Endodermal cell (in vitro differentiated cells): Measurements from ENCODE around the gene PAIP2B. TPM values are rescaled to one million over a fixed set of nuclear protein-coding genes. Genes with fewer than 3 reads are reported as not detected.

Experiments used
- DNase-seq: peaks from one replicate; pipeline ENCODE4 v3.0.0-alpha.2; 2017
- H3K27ac ChIP-seq: 2 replicates; pipeline ENCODE4 v1.5.1; 2013; ENCODE audit warnings: mild to moderate bottlenecking, low read depth, low read length, moderate library complexity
- H3K27me3 ChIP-seq: 2 replicates; pipeline ENCODE4 v1.6.1; 2013; ENCODE audit warnings: mild to moderate bottlenecking, low read length, moderate library complexity; ENCODE audit not compliant: insufficient read depth, control insufficient read depth, poor library complexity, severe bottlenecking
- H3K36me3 ChIP-seq: 2 replicates; pipeline ENCODE4 v1.7.0; 2013; ENCODE audit warnings: mild to moderate bottlenecking, low read length, moderate library complexity; ENCODE audit not compliant: control insufficient read depth, insufficient read depth
- H3K4me1 ChIP-seq: one replicate; pipeline ENCODE4 v1.7.0; 2013; ENCODE audit warnings: low read length; ENCODE audit not compliant: control insufficient read depth, insufficient read depth
- H3K4me3 ChIP-seq: 2 replicates; pipeline ENCODE4 v1.5.1; 2013; ENCODE audit warnings: mild to moderate bottlenecking, low read length, moderate library complexity
- H3K9ac ChIP-seq: 2 replicates; pipeline ENCODE4 v1.6.1; 2013; ENCODE audit warnings: mild to moderate bottlenecking, low read length, moderate library complexity; ENCODE audit not compliant: poor library complexity, severe bottlenecking; ENCODE audit errors: extremely low read depth
- H3K9me3 ChIP-seq: 2 replicates; pipeline ENCODE4 v1.6.1; 2013; ENCODE audit warnings: mild to moderate bottlenecking, low read length, moderate library complexity; ENCODE audit not compliant: control insufficient read depth
- H3K27ac Mint-ChIP-seq: 2 replicates; pipeline ENCODE4 v1.8.0; 2020; ENCODE audit warnings: mixed read lengths
- H3K27me3 Mint-ChIP-seq: 2 replicates; pipeline ENCODE4 v1.8.0; 2021; ENCODE audit warnings: mild to moderate bottlenecking, mixed read lengths; ENCODE audit not compliant: insufficient read depth
- H3K36me3 Mint-ChIP-seq: 2 replicates; pipeline ENCODE4 v1.8.0; 2020; ENCODE audit warnings: low read depth, mixed read lengths
- H3K4me1 Mint-ChIP-seq: 2 replicates; pipeline ENCODE4 v1.8.0; 2020; ENCODE audit warnings: mixed read lengths
- H3K4me3 Mint-ChIP-seq: 2 replicates; pipeline ENCODE4 v1.8.0; 2020; ENCODE audit warnings: mild to moderate bottlenecking, moderate library complexity, mixed read lengths
- H3K9me3 Mint-ChIP-seq: 2 replicates; pipeline ENCODE4 v1.8.0; 2020; ENCODE audit warnings: mild to moderate bottlenecking, mixed read lengths
- WGBS, 2 experiments: methylation state at CpG; one replicate each; pipeline versions ENCODE4 v1.1.5 to v1.1.7; 2013; ENCODE audit warnings: missing lambda C conversion rate in 2 of 2, mixed read lengths in 1 of 2; ENCODE audit not compliant: insufficient coverage in 1 of 2, insufficient read length in 1 of 2; 5-methylcytosine and 5-hydroxymethylcytosine counted together
- long read RNA-seq, 4 experiments: library from polyadenylated mRNA in 2 of 4; library from RNA in 1 of 4; library from capped mRNA in 1 of 4; stranded (forward) in 3 of 4; unstranded in 1 of 4; transcript quantifications; one replicate each; pipeline ENCODE4 v2.0.0, GENCODE V29; 2020 to 2021; ENCODE audit warnings: inconsistent platforms in 1 of 4
- polyA plus RNA-seq, 2 experiments: library from polyadenylated mRNA; stranded (reverse); fragments of 50-300 nt; gene quantifications; one replicate each; pipeline ENCODE4 v1.2.3, GENCODE V29; 2013
- total RNA-seq, 2 donors: library from RNA; stranded (reverse); fragmentation: NEBNext Ultra II Directional in 1 of 2; extraction: Animal tissue kit (Norgen Biotek cat#: 25700) in 1 of 2; gene quantifications; 2 replicates in 1 of 2; 3 replicates in 1 of 2; pipeline ENCODE4 v1.2.1, GENCODE V29; 2021
- TF ChIP-seq, protein P1 (sequence below): fragments of 200-600 bp; sonication (generic); conservative IDR thresholded peaks from 2 replicates; pipeline ENCODE4 v1.5.0; 2021; ENCODE audit warnings: antibody characterized with exemption, mild to moderate bottlenecking

Gene PAIP2B, protein sequence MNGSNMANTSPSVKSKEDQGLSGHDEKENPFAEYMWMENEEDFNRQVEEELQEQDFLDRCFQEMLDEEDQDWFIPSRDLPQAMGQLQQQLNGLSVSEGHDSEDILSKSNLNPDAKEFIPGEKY
- 10 to 100 TPM; 21.2 to 29.6 TPM for total RNA-seq
- 6.8 TPM for polyA plus RNA-seq (2013, experiment 1 of 2)
- polyA plus RNA-seq (2013, experiment 2 of 2), result 5.9 TPM
- long read RNA-seq, experiment 1, full-length matches to known transcripts, result 6 of 17 reads
- long read RNA-seq, experiment 1, partial matches to known transcripts, result 2 of 17 reads
- long read RNA-seq, experiment 1, other reads (novel, unspliced or antisense), result 9 of 17 reads
- long read RNA-seq, experiment 2, full-length matches to known transcripts, result 17 of 38 reads
- long read RNA-seq, experiment 2, partial matches to known transcripts, result 2 of 38 reads
- long read RNA-seq, experiment 2, other reads (novel, unspliced or antisense), result 19 of 38 reads
- long read RNA-seq, experiment 3, full-length matches to known transcripts, result 3 of 9 reads
- long read RNA-seq, experiment 3, partial matches to known transcripts, result 0 of 9 reads
- long read RNA-seq, experiment 3, other reads (novel, unspliced or antisense), result 6 of 9 reads
- long read RNA-seq, experiment 4, full-length matches to known transcripts, result 6 of 11 reads
- long read RNA-seq, experiment 4, partial matches to known transcripts, result 3 of 11 reads
- long read RNA-seq, experiment 4, other reads (novel, unspliced or antisense), result 2 of 11 reads

DNA sequence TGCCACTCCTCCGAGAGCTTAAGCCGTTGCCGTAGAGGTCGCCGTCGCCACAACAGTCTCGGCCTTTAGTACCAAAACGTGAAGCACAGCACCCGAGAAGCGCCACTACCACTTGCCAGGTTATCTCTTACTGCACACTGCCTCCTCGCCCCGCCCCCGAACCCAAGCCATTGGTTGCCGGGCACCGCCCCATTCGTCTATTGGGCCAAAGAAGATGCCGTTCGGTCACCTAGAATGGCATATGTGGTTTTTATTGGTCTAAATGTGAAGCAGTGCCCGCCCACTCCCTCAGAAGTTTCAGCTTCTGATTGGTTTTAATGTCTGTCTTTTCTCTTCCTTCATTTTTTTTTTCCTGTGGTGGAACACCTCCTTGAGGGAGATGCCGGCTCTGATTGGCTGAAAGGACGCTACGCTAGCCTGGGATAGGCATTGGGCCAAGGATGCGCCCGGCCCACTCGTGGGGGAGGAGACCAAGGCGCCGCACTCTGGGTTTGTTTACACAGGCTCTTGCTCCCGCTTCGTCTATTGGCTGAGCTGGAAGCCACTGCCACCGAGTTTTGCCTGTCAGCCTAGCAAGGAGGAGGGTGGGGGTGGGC is at the start of gene PAIP2B:
PAIP2B (minus strand) TSS at position 139 of the 596 bp plus-strand sequence. CDS start 24,514 bp downstream, outside the sequence.
- peaks cover 10% of the 10 kb centered on the region for H3K9me3 Mint-ChIP-seq
- TF ChIP-seq, protein P1, sequence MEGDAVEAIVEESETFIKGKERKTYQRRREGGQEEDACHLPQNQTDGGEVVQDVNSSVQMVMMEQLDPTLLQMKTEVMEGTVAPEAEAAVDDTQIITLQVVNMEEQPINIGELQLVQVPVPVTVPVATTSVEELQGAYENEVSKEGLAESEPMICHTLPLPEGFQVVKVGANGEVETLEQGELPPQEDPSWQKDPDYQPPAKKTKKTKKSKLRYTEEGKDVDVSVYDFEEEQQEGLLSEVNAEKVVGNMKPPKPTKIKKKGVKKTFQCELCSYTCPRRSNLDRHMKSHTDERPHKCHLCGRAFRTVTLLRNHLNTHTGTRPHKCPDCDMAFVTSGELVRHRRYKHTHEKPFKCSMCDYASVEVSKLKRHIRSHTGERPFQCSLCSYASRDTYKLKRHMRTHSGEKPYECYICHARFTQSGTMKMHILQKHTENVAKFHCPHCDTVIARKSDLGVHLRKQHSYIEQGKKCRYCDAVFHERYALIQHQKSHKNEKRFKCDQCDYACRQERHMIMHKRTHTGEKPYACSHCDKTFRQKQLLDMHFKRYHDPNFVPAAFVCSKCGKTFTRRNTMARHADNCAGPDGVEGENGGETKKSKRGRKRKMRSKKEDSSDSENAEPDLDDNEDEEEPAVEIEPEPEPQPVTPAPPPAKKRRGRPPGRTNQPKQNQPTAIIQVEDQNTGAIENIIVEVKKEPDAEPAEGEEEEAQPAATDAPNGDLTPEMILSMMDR, result no peak
- peak within 1 kb of the TSS; percentile 96 for H3K27ac Mint-ChIP-seq
- H3K9me3 ChIP-seq, result peaks cover 6% of the 10 kb centered on the region
- H3K27me3 ChIP-seq, result peaks cover 7% of the 10 kb centered on the region
- H3K4me3 ChIP-seq, result peak within 1 kb of the TSS; percentile 83
- H3K9ac ChIP-seq, result peak within 1 kb of the TSS; percentile 54
- peak within 1 kb of the TSS; percentile 78 for H3K4me3 Mint-ChIP-seq
- H3K4me1 Mint-ChIP-seq, result peaks cover 4% of the 10 kb centered on the region
- peaks cover 1% of the 10 kb centered on the region for H3K36me3 Mint-ChIP-seq
- no peaks in the 10 kb centered on the region for H3K36me3 ChIP-seq
- DNase-seq, result peak; percentile 100
- 0% methylated on average over 30 of the region's 30 CpGs; no CpG with 5 or more reads in 1 of the 2 experiments for WGBS, 2 experiments
- H3K4me1 ChIP-seq, result no peaks in the 10 kb centered on the region
- peak within 1 kb of the TSS; percentile 42 for H3K27ac ChIP-seq
- H3K27me3 Mint-ChIP-seq, result peaks cover 4% of the 10 kb centered on the region

DNA sequence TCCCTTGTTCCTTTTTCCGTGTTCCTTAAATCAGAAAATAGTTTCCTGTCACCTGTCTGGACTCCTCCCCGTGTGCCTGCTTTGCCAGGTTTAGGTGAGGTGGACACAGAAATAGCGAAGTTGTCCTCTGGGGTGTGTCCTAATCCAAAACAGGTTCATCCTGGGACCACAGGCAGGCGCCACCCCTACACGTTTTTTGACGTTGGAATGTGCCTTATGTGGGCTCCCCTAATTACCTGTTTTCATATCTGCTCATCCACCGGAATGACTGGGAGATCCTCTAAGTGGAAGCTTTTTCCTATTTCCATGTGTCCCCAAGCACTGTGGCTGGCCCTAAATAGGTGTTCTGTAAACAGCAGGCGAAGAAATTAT is 49.0 kb upstream of the PAIP2B start:
- H3K4me1 ChIP-seq, result no peaks in the 10 kb centered on the region
- H3K9ac ChIP-seq, result no peak overlapping the region
- Mint-ChIP-seq H3K4me1 (peaks cover 23% of the 10 kb centered on the region), H3K27ac (no peak overlapping the region), H3K9me3 (peaks cover 17% of the 10 kb centered on the region), H3K27me3 (peaks cover 70% of the 10 kb centered on the region), H3K36me3 (no peaks in the 10 kb centered on the region), H3K4me3 (peak overlapping the region; percentile 59)
- H3K4me3 ChIP-seq, result peak overlapping the region; percentile 83
- peaks cover 26% of the 10 kb centered on the region for H3K27me3 ChIP-seq
- no peak for DNase-seq
- H3K9me3 ChIP-seq, result peaks cover 5% of the 10 kb centered on the region
- H3K27ac ChIP-seq, result no peak overlapping the region
- TF ChIP-seq, protein P1, result no peak
- 65 to 69% methylated on average over 6 to 8 of the region's 8 CpGs for WGBS, 2 experiments
- no peaks in the 10 kb centered on the region for H3K36me3 ChIP-seq

DNA sequence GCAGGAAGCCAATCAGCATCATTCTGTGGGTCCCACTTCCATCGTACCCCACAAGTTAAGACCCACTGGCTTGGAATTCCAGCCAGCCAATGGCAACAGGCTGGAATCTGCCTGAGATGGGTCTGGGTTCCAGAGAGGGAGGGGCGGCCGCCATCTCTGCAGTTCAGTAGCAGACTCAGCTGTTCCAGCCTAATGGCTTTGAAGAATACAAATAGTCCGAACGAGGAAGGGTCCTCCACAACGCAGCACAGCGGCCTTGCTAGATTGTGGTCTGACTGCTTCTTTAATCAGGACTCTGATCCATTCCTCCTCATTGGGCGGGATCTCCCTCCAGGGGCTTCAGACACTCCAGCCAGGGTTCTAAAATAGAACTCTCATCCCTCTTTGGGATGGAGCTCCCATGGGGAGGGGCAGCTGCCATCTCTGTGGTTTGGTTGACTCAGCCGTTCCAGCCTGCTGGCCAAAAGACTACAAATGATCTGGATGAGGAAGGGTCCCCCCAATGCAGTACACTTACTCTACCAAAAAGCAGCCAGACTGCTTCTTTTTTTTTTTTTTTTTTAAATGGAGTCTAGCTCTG is 42.7 kb upstream of the PAIP2B start:
- H3K36me3 Mint-ChIP-seq, result no peaks in the 10 kb centered on the region
- Histone ChIP-seq H3K4me3 (no peak overlapping the region), H3K4me1 (no peaks in the 10 kb centered on the region), H3K9me3 (no peaks in the 10 kb centered on the region), H3K9ac (no peak overlapping the region), H3K36me3 (no peaks in the 10 kb centered on the region), H3K27ac (no peak overlapping the region), H3K27me3 (peaks cover 20% of the 10 kb centered on the region)
- 60 to 84% methylated on average over 2 to 9 of the region's 9 CpGs for WGBS, 2 experiments
- H3K27me3 Mint-ChIP-seq, result peaks cover 44% of the 10 kb centered on the region
- H3K4me3 Mint-ChIP-seq, result no peak overlapping the region
- H3K4me1 Mint-ChIP-seq, result no peaks in the 10 kb centered on the region
- peaks cover 1% of the 10 kb centered on the region for H3K9me3 Mint-ChIP-seq
- TF ChIP-seq, protein P1, result no peak
- DNase-seq, result no peak
- H3K27ac Mint-ChIP-seq, result no peak overlapping the region
